ENCODE measurements around the gene HSDL2.

The HSDL2 gene

DNA sequence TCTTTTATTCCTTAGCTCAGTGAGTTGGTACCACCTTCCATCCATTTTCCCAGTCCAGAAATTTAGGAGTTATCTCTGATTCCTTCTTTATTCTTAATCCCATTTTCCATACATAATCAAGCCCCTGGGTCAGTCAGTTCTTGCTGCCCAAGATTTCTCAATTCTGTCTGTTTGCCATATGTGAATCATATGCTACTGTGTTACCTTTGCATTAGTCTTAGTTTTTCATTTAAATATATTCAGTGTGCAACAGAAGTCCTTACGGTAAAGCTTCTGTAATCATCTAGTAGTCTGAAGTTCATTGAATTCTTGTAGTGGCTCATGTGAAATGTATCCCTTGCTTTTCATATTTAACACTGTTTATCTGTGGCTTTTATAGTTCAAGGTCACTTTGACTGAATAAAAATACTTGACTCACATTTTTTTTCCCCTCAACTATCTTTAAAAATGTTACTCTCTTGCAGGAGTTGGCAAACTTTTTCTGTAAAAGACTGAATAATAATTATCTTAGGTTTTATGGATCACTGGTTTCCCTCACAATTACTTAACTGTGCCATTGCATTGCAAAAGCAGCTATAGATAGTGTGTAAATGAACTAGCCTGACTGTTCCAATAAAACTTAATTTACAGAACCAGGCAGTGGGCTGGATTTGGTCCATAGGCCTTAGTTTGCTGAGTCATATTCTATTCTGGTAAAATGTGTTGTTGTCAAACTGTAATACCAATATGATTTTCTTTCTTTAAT lies 113.7 kb downstream of the HSDL2 start:
- Histone ChIP-seq H3K23ac (ENCODE audit: low read length) (no peak overlapping the region), H3K18ac (ENCODE audit: low read length) (no peak overlapping the region), H2AFZ (ENCODE audit: insufficient read depth, low read length, poor library complexity) (no peak overlapping the region), H4K8ac (ENCODE audit: low read depth, low read length) (no peak overlapping the region), H3K79me1 (ENCODE audit: low read length) (no peaks in the 10 kb centered on the region), H3K36me3 (ENCODE audit: control insufficient read depth in 1 of 2, insufficient read depth in 2 of 2, low read length in 2 of 2) (peaks cover 0 to 6% of the 10 kb centered on the region in 2 experiments), H3K4me1 (ENCODE audit: control insufficient read depth in 1 of 2, insufficient read depth in 2 of 2, low read length in 2 of 2) (peaks cover 0 to 1% of the 10 kb centered on the region in 2 experiments), H3K4me3 (ENCODE audit: low read depth, low read length) (no peak overlapping the region), H4K91ac (ENCODE audit: low read depth, low read length) (no peak overlapping the region), H3K4me2 (ENCODE audit: low read length) (no peak overlapping the region), H3K79me2 (ENCODE audit: control insufficient read depth, insufficient read depth, low read length, poor library complexity) (peaks cover 3% of the 10 kb centered on the region), H3K4ac (ENCODE audit: low read depth, low read length) (no peak overlapping the region), H2BK12ac (ENCODE audit: low read length) (no peak overlapping the region), H4K12ac (ENCODE audit: low read depth, low read length) (no peak overlapping the region), H3K27ac (ENCODE audit: low read depth, low read length) (no peak overlapping the region), H3K9ac (ENCODE audit: low read length) (no peak overlapping the region), H3K9me3 (ENCODE audit: insufficient read depth, low read depth, low read length) (peaks cover 3% of the 10 kb centered on the region), H2BK5ac (ENCODE audit: low read depth, low read length, poor library complexity) (no peak overlapping the region), H3K14ac (ENCODE audit: low read length) (no peak overlapping the region), H2BK120ac (ENCODE audit: insufficient read depth, low read length, poor library complexity) (no peak overlapping the region), H2AK5ac (ENCODE audit: low read length) (no peak overlapping the region), H3K27me3 (ENCODE audit: insufficient read depth, low read length) (no peaks in the 10 kb centered on the region)
- no CpG with 5 or more reads among the region's 1 CpG for whole genome bisulfite sequencing (ENCODE audit: extremely low coverage, insufficient coverage, insufficient read length)
- DNase-seq = no peak

GRCh38 chr9:112494153-112494552 lies 114.2 kb downstream of the HSDL2 start:
- Histone ChIP-seq H2BK120ac (ENCODE audit: insufficient read depth, low read length, poor library complexity) (no peak overlapping the region), H2AK5ac (ENCODE audit: low read length) (no peak overlapping the region), H2AFZ (ENCODE audit: insufficient read depth, low read length, poor library complexity) (no peak overlapping the region), H3K4ac (ENCODE audit: low read depth, low read length) (no peak overlapping the region), H3K79me1 (ENCODE audit: low read length) (no peaks in the 10 kb centered on the region), H3K27me3 (ENCODE audit: insufficient read depth, low read length) (no peaks in the 10 kb centered on the region), H3K14ac (ENCODE audit: low read length) (no peak overlapping the region), H4K8ac (ENCODE audit: low read depth, low read length) (no peak overlapping the region), H3K9ac (ENCODE audit: low read length) (no peak overlapping the region), H3K4me2 (ENCODE audit: low read length) (no peak overlapping the region), H4K91ac (ENCODE audit: low read depth, low read length) (no peak overlapping the region), H2BK5ac (ENCODE audit: low read depth, low read length, poor library complexity) (no peak overlapping the region), H2BK12ac (ENCODE audit: low read length) (no peak overlapping the region), H3K27ac (ENCODE audit: low read depth, low read length) (no peak overlapping the region), H4K12ac (ENCODE audit: low read depth, low read length) (no peak overlapping the region), H3K18ac (ENCODE audit: low read length) (no peak overlapping the region), H3K36me3 (ENCODE audit: control insufficient read depth in 1 of 2, insufficient read depth in 2 of 2, low read length in 2 of 2) (peaks cover 0 to 6% of the 10 kb centered on the region in 2 experiments), H3K9me3 (ENCODE audit: insufficient read depth, low read depth, low read length) (peaks cover 3% of the 10 kb centered on the region), H3K23ac (ENCODE audit: low read length) (no peak overlapping the region), H3K4me3 (ENCODE audit: low read depth, low read length) (no peak overlapping the region), H3K79me2 (ENCODE audit: control insufficient read depth, insufficient read depth, low read length, poor library complexity) (peaks cover 3% of the 10 kb centered on the region), H3K4me1 (ENCODE audit: control insufficient read depth in 1 of 2, insufficient read depth in 2 of 2, low read length in 2 of 2) (no peaks in the 10 kb centered on the region)
- no CpG with 5 or more reads among the region's 1 CpG for WGBS (ENCODE audit: extremely low coverage, insufficient coverage, insufficient read length)
- DNase-seq = no peak

GRCh38 chr9:112495614-112496013 lies 115.7 kb downstream of the HSDL2 start:
- Histone ChIP-seq H3K4me2 (ENCODE audit: low read length) (no peak overlapping the region), H2AFZ (ENCODE audit: insufficient read depth, low read length, poor library complexity) (no peak overlapping the region), H3K4me3 (ENCODE audit: low read depth, low read length) (no peak overlapping the region), H3K14ac (ENCODE audit: low read length) (no peak overlapping the region), H3K18ac (ENCODE audit: low read length) (no peak overlapping the region), H2BK12ac (ENCODE audit: low read length) (no peak overlapping the region), H3K79me1 (ENCODE audit: low read length) (no peaks in the 10 kb centered on the region), H2AK5ac (ENCODE audit: low read length) (no peak overlapping the region), H3K4ac (ENCODE audit: low read depth, low read length) (no peak overlapping the region), H3K27ac (ENCODE audit: low read depth, low read length) (no peak overlapping the region), H3K27me3 (ENCODE audit: insufficient read depth, low read length) (no peaks in the 10 kb centered on the region), H2BK5ac (ENCODE audit: low read depth, low read length, poor library complexity) (no peak overlapping the region), H2BK120ac (ENCODE audit: insufficient read depth, low read length, poor library complexity) (no peak overlapping the region), H4K91ac (ENCODE audit: low read depth, low read length) (no peak overlapping the region), H4K8ac (ENCODE audit: low read depth, low read length) (no peak overlapping the region), H3K36me3 (ENCODE audit: control insufficient read depth in 1 of 2, insufficient read depth in 2 of 2, low read length in 2 of 2) (peaks cover 0 to 6% of the 10 kb centered on the region in 2 experiments), H3K23ac (ENCODE audit: low read length) (no peak overlapping the region), H3K4me1 (ENCODE audit: control insufficient read depth in 1 of 2, insufficient read depth in 2 of 2, low read length in 2 of 2) (no peaks in the 10 kb centered on the region), H3K9me3 (ENCODE audit: insufficient read depth, low read depth, low read length) (peaks cover 3% of the 10 kb centered on the region), H3K9ac (ENCODE audit: low read length) (no peak overlapping the region), H3K79me2 (ENCODE audit: control insufficient read depth, insufficient read depth, low read length, poor library complexity) (peaks cover 3% of the 10 kb centered on the region), H4K12ac (ENCODE audit: low read depth, low read length) (no peak overlapping the region)
- WGBS (ENCODE audit: extremely low coverage, insufficient coverage, insufficient read length) = no CpG with 5 or more reads among the region's 4 CpGs
- DNase-seq = no peak

DNA sequence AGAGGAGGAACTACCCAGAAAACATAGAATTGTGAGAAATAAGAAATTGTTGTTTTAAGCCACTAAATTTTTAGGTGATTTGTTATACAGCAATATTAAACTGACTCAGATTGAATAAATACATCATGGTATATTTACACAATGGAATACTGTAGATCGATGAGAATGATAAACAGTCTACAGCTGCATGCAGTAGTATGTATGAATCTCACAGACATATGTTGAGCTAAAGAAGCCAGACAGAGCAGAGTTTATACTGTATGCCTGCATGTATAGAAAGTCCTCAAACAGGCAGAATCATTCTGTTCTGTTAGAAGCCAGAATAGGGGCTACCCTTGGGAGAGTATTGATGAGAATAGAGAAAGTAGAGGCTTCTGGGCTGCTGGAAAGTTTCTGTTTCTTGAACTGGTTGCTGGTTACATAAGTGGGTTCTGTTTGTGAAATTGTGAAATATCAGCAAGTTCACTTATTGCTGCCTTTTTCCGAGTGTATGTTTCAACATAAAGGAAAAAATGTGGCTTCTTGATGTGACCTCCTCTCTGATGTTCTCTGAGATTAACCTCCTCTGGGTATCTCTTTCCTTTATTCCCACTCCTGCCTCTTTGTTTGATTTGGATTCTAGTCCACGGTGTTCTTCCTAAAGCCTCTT lies 116.3 kb downstream of the HSDL2 start:
- DNase-seq = no peak
- no peak overlapping the region for H3K23ac ChIP-seq (ENCODE audit: low read length)
- no peak overlapping the region for H3K9ac ChIP-seq (ENCODE audit: low read length)
- H3K79me2 ChIP-seq (ENCODE audit: control insufficient read depth, insufficient read depth, low read length, poor library complexity) = no peaks in the 10 kb centered on the region
- no peak overlapping the region for H3K4me2 ChIP-seq (ENCODE audit: low read length)
- H3K4me1 ChIP-seq (ENCODE audit: control insufficient read depth in 1 of 2, insufficient read depth in 2 of 2, low read length in 2 of 2) = no peaks in the 10 kb centered on the region
- H3K4me3 ChIP-seq (ENCODE audit: low read depth, low read length) = no peak overlapping the region
- H4K91ac ChIP-seq (ENCODE audit: low read depth, low read length) = no peak overlapping the region
- WGBS (ENCODE audit: extremely low coverage, insufficient coverage, insufficient read length) = no CpG with 5 or more reads among the region's 3 CpGs
- H2BK5ac ChIP-seq (ENCODE audit: low read depth, low read length, poor library complexity) = no peak overlapping the region
- H3K4ac ChIP-seq (ENCODE audit: low read depth, low read length) = no peak overlapping the region
- peaks cover 3% of the 10 kb centered on the region for H3K9me3 ChIP-seq (ENCODE audit: insufficient read depth, low read depth, low read length)
- H3K79me1 ChIP-seq (ENCODE audit: low read length) = no peaks in the 10 kb centered on the region
- no peak overlapping the region for H4K8ac ChIP-seq (ENCODE audit: low read depth, low read length)
- H3K18ac ChIP-seq (ENCODE audit: low read length) = no peak overlapping the region
- H3K14ac ChIP-seq (ENCODE audit: low read length) = no peak overlapping the region
- no peak overlapping the region for H2AK5ac ChIP-seq (ENCODE audit: low read length)
- H2BK120ac ChIP-seq (ENCODE audit: insufficient read depth, low read length, poor library complexity) = no peak overlapping the region
- no peak overlapping the region for H2BK12ac ChIP-seq (ENCODE audit: low read length)
- H2AFZ ChIP-seq (ENCODE audit: insufficient read depth, low read length, poor library complexity) = no peak overlapping the region
- no peak overlapping the region for H3K27ac ChIP-seq (ENCODE audit: low read depth, low read length)
- peaks cover 0 to 6% of the 10 kb centered on the region in 2 experiments for H3K36me3 ChIP-seq (ENCODE audit: control insufficient read depth in 1 of 2, insufficient read depth in 2 of 2, low read length in 2 of 2)
- H4K12ac ChIP-seq (ENCODE audit: low read depth, low read length) = no peak overlapping the region
- H3K27me3 ChIP-seq (ENCODE audit: insufficient read depth, low read length) = no peaks in the 10 kb centered on the region
